Testis (tissue), 3 donors: ENCODE measurements around the gene AMBRA1. TPM values are rescaled to one million over a fixed set of nuclear protein-coding genes. Genes with fewer than 3 reads are reported as not detected.

ENCODE experiments used
- DNase-seq: peaks from one replicate; pipeline ENCODE4 v3.0.0-alpha.2; 2019
- H3K27ac ChIP-seq, 2 donors: fragments of 200-600 bp; sonication (generic); one replicate each; pipeline ENCODE4 v1.5.1; 2019
- H3K27me3 ChIP-seq: fragments of 200-600 bp; sonication (generic); one replicate; pipeline ENCODE4 v1.5.1; 2019
- H3K36me3 ChIP-seq: fragments of 200-600 bp; sonication (generic); one replicate; pipeline ENCODE4 v1.5.1; 2017; ENCODE audit warnings: low read depth; ENCODE audit errors: missing control alignments
- H3K4me1 ChIP-seq: fragments of 200-600 bp; sonication (generic); one replicate; pipeline ENCODE4 v1.5.1; 2019
- H3K4me3 ChIP-seq, 2 donors: fragments of 200-600 bp; sonication (generic); one replicate each; pipeline ENCODE4 v1.5.1; 2017 to 2019
- H3K9me3 ChIP-seq: fragments of 200-600 bp; sonication (generic); one replicate; pipeline ENCODE4 v1.5.1; 2017
- CTCF ChIP-seq, 3 experiments: fragments of 450-650 bp in 2 of 3; fragments of 200-600 bp in 1 of 3; sonication (generic) in 1 of 3; IDR thresholded peaks; one replicate each; pipeline ENCODE4 v1.5.1; 2016 to 2019; ENCODE audit warnings: antibody characterized with exemption in 3 of 3, mild to moderate bottlenecking in 2 of 3, moderate library complexity in 1 of 3
- POLR2A ChIP-seq: fragments of 450-650 bp; IDR thresholded peaks from one replicate; pipeline ENCODE4 v1.6.1; 2017; ENCODE audit warnings: antibody characterized with exemption, mild to moderate bottlenecking, moderate library complexity
- WGBS, 2 donors: methylation state at CpG; one replicate each; pipeline ENCODE4 v1.1.5; 2018; 5-methylcytosine and 5-hydroxymethylcytosine counted together
- intact Hi-C: fragments of 100-400 bp; cut with DNase I; formaldehyde crosslinking; loops from one replicate; pipeline ENCODE4 v1.15.1; 2023; ENCODE audit warnings: low total_unique reads
- polyA plus RNA-seq: library from polyadenylated mRNA; stranded (reverse); fragments of 350-450 nt; fragmentation: Illumina TruSeq; extraction: RNeasy Lipid Tissue Mini Kit (QIAGEN cat#74804); gene quantifications from one replicate; pipeline ENCODE4 v1.2.3, GENCODE V29; 2014; ENCODE audit warnings: low read depth, low replicate concordance; ENCODE audit not compliant: insufficient read depth
- total RNA-seq, 2 donors: library from RNA; depleted of rRNA; stranded (reverse); fragments of >200 nt; gene quantifications; one replicate each; pipeline ENCODE4 v1.2.3, GENCODE V29; 2016

The AMBRA1 gene
- total and polyA plus RNA-seq, 3 donors from 2014 or later: 28.0 to 68.3 (median 55.6) TPM

DNA sequence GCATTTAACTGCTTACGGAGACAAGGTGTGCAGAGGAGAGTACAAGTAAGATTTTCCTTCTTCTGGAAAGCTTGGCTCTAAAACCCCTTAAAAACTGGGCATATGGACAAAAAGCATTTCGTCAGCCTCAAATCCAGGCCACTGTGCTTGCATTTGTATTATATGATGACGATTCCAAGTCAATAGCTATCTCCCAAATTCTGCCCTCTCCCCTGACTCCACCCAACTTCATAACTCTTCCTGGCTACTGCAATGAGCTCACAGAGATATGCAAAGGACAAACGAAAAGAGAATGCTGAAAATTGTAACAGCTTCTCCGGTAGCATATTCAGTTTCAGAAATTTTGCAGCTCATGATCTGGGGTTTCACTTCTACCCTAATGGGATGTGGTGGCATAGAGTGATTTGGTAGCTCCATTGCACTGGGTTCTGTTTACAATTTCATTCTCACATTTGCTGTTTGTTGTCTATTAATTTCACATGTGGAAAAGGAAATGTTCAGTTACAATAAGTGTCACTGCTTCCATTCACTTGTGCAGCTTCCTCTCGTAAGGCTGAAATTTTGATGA is 156.6 kb downstream of the AMBRA1 start:
- intact Hi-C loops: no loop called here

GRCh38 chr11:46436113-46436512 is 157.7 kb downstream of the AMBRA1 start:
- Histone ChIP-seq H3K27ac (no peak overlapping the region), H3K9me3 (no peaks in the 10 kb centered on the region), H3K4me3 (no peak overlapping the region), H3K36me3 (no peaks in the 10 kb centered on the region), H3K27me3 (no peaks in the 10 kb centered on the region), H3K4me1 (no peaks in the 10 kb centered on the region)
- intact Hi-C loops: no loop called here
- WGBS, 2 donors: 84 to 90% methylated on average over 3 of the region's 3 CpGs
- TF ChIP-seq POLR2A (no peak), CTCF (IDR thresholded peaks at IDR 0.05) (no peak)
- no peak for DNase-seq

More for the DNA sequence above, 156.6 kb downstream of the AMBRA1 start:
- Histone ChIP-seq H3K27me3 (no peaks in the 10 kb centered on the region), H3K27ac (no peak overlapping the region), H3K4me3 (no peak overlapping the region), H3K4me1 (no peaks in the 10 kb centered on the region), H3K9me3 (no peaks in the 10 kb centered on the region), H3K36me3 (no peaks in the 10 kb centered on the region)
- TF ChIP-seq POLR2A (no peak), CTCF (IDR thresholded peaks at IDR 0.05) (no peak)
- DNase-seq: no peak
- 78 to 83% methylated on average over 6 of the region's 6 CpGs for WGBS, 2 donors

GRCh38 chr11:46435679-46436078 is 158.1 kb downstream of the AMBRA1 start:
- Histone ChIP-seq H3K4me3 (no peak overlapping the region), H3K36me3 (no peaks in the 10 kb centered on the region), H3K27me3 (no peaks in the 10 kb centered on the region), H3K27ac (no peak overlapping the region), H3K4me1 (no peaks in the 10 kb centered on the region), H3K9me3 (no peaks in the 10 kb centered on the region)
- intact Hi-C loops: no loop called here
- DNase-seq: no peak
- TF ChIP-seq POLR2A (no peak), CTCF (IDR thresholded peaks at IDR 0.05) (no peak)
- 64 to 74% methylated on average over 3 of the region's 3 CpGs for WGBS, 2 donors

- Histone ChIP-seq H3K4me3 (no peak overlapping the region), H3K27ac (no peak overlapping the region), H3K4me1 (no peaks in the 10 kb centered on the region), H3K36me3 (no peaks in the 10 kb centered on the region), H3K9me3 (no peaks in the 10 kb centered on the region), H3K27me3 (no peaks in the 10 kb centered on the region)
- TF ChIP-seq POLR2A: no peak
- no peak for TF ChIP-seq CTCF (IDR thresholded peaks at IDR 0.05)
- DNase-seq: no peak
- intact Hi-C loops: no loop called here
Observed at GRCh38 chr11:46431211-46431610, 162.6 kb downstream of the AMBRA1 start.

GRCh38 chr11:46429717-46430116 is 164.1 kb downstream of the AMBRA1 start:
- H3K36me3 ChIP-seq: no peaks in the 10 kb centered on the region
- no peaks in the 10 kb centered on the region for H3K9me3 ChIP-seq
- no peak for DNase-seq
- intact Hi-C loops: no loop called here
- no peak overlapping the region for H3K4me3 ChIP-seq
- no peak overlapping the region for H3K27ac ChIP-seq
- no peaks in the 10 kb centered on the region for H3K27me3 ChIP-seq
- 70 to 83% methylated on average over 3 of the region's 3 CpGs for WGBS, 2 donors
- H3K4me1 ChIP-seq: no peaks in the 10 kb centered on the region
- no peak for TF ChIP-seq POLR2A
- no peak for TF ChIP-seq CTCF (IDR thresholded peaks at IDR 0.05)
